Ishikawa (cell line): ENCODE data around the gene OXER1.

Source experiments
- CEBPB ChIP-seq: IDR thresholded peaks from 2 replicates; pipeline ENCODE4 v1.6.1; 2012
- CREB1 ChIP-seq: IDR thresholded peaks from 2 replicates; pipeline ENCODE4 v1.6.1; 2012; ENCODE audit warnings: low read depth
- EGR1 ChIP-seq: IDR thresholded peaks from 2 replicates; pipeline ENCODE4 v1.6.1; 2012
- EP300 ChIP-seq: IDR thresholded peaks from 2 replicates; pipeline ENCODE4 v1.6.1; 2012; ENCODE audit warnings: borderline replicate concordance
- FOXM1 ChIP-seq: IDR thresholded peaks from 2 replicates; pipeline ENCODE4 v1.6.1; 2012; ENCODE audit warnings: low read depth, borderline replicate concordance
- MAX ChIP-seq: IDR thresholded peaks from 2 replicates; pipeline ENCODE4 v1.6.1; 2012
- NFIC ChIP-seq: IDR thresholded peaks from 2 replicates; pipeline ENCODE4 v1.6.1; 2012
- RAD21 ChIP-seq: IDR thresholded peaks from 2 replicates; pipeline ENCODE4 v1.6.1; 2012; ENCODE audit warnings: low read depth
- REST ChIP-seq: IDR thresholded peaks from 2 replicates; pipeline ENCODE4 v1.6.1; 2012; ENCODE audit warnings: low read depth, mild to moderate bottlenecking
- TAF1 ChIP-seq: IDR thresholded peaks from 2 replicates; pipeline ENCODE4 v1.6.1; 2012; ENCODE audit warnings: low read depth, mild to moderate bottlenecking
- TCF12 ChIP-seq: IDR thresholded peaks from 2 replicates; pipeline ENCODE4 v1.6.1; 2012; ENCODE audit warnings: low read depth
- TEAD4 ChIP-seq: IDR thresholded peaks from 2 replicates; pipeline ENCODE4 v1.6.1; 2012
- USF1 ChIP-seq: IDR thresholded peaks from 2 replicates; pipeline ENCODE4 v1.6.1; 2012
- YY1 ChIP-seq: IDR thresholded peaks from 2 replicates; pipeline ENCODE4 v1.6.1; 2012; ENCODE audit warnings: low read depth
- ZBTB7A ChIP-seq: IDR thresholded peaks from 2 replicates; pipeline ENCODE4 v1.6.1; 2012; ENCODE audit warnings: low read depth

OXER1 gene

GRCh38 chr2:42762823-42763804 lies 821 bp downstream of the OXER1 start:
- TF ChIP-seq RAD21 (no peak), EGR1 (no peak), TAF1 (no peak), TEAD4 (no peak), MAX (no peak), FOXM1 (no peak), NFIC (no peak), ZBTB7A (no peak), EP300 (no peak), TCF12 (no peak), CEBPB (no peak), USF1 (no peak), REST (no peak), CREB1 (no peak)

GRCh38 chr2:42762155-42762554 lies 1.8 kb downstream of the OXER1 start:
- TF ChIP-seq TCF12, result no peak
- TF ChIP-seq FOXM1, result no peak
- TF ChIP-seq NFIC, result no peak
- no peak for TF ChIP-seq ZBTB7A
- no peak for TF ChIP-seq TAF1
- no peak for TF ChIP-seq CREB1
- TF ChIP-seq USF1, result no peak
- TF ChIP-seq EGR1, result no peak
- no peak for TF ChIP-seq MAX
- TF ChIP-seq EP300, result no peak
- no peak for TF ChIP-seq YY1
- no peak for TF ChIP-seq REST
- TF ChIP-seq TEAD4, result no peak
- no peak for TF ChIP-seq CEBPB
- TF ChIP-seq RAD21, result no peak

GRCh38 chr2:42761554-42761953 lies 2.4 kb downstream of the OXER1 start:
- TF ChIP-seq RAD21, result no peak
- no peak for TF ChIP-seq TCF12
- TF ChIP-seq USF1, result no peak
- TF ChIP-seq EGR1, result no peak

GRCh38 chr2:42758751-42759150 lies 5.2 kb downstream of the OXER1 start:
- TF ChIP-seq NFIC, result no peak
- no peak for TF ChIP-seq USF1
- TF ChIP-seq FOXM1, result no peak
- no peak for TF ChIP-seq EP300
- no peak for TF ChIP-seq CEBPB
- no peak for TF ChIP-seq TAF1
- no peak for TF ChIP-seq TCF12
- no peak for TF ChIP-seq RAD21
- TF ChIP-seq CREB1, result no peak
- TF ChIP-seq EGR1, result no peak
